GM18499 (cell line): ENCODE results near the gene LAYN.
A peak's percentile ranks its signal among the peaks of the same experiment; 100 is the strongest.

Experiments
- ATAC-seq: cut with Tn5 transposase; IDR thresholded peaks from one replicate; pipeline ENCODE4 v1.9.1; 2021; ENCODE audit warnings: moderate number of reproducible peaks; ENCODE audit not compliant: insufficient read depth, unreplicated experiment

Gene LAYN

GRCh38 chr11:111530091-111530490 is 10.4 kb upstream of the LAYN start:
- ATAC-seq = no peak

- no peak for ATAC-seq
Measured at GRCh38 chr11:111531136-111531535, 9.4 kb upstream of the LAYN start.

GRCh38 chr11:111531687-111532364 is 8.7 kb upstream of the LAYN start:
- ATAC-seq = peak; percentile 68

GRCh38 chr11:111532365-111532709 is 8.2 kb upstream of the LAYN start:
- no peak for ATAC-seq

- no peak for ATAC-seq
Measured at GRCh38 chr11:111535281-111535680, 5.2 kb upstream of the LAYN start.

GRCh38 chr11:111537336-111537860 is 3.1 kb upstream of the LAYN start:
- no peak for ATAC-seq

- ATAC-seq = no peak
Measured at GRCh38 chr11:111538407-111539114, 2.0 kb upstream of the LAYN start.

- ATAC-seq = no peak
Measured at GRCh38 chr11:111539426-111540113, 950 bp upstream of the LAYN start.

- ATAC-seq = no peak
Measured at GRCh38 chr11:111540937-111541253, 375 bp downstream of the LAYN start.

GRCh38 chr11:111541254-111542061 is 938 bp downstream of the LAYN start:
- no peak for ATAC-seq

- no peak for ATAC-seq
Measured at GRCh38 chr11:111542606-111543275, 2.2 kb downstream of the LAYN start.

GRCh38 chr11:111548525-111548924 is 8.0 kb downstream of the LAYN start:
- no peak for ATAC-seq

- no peak for ATAC-seq
Measured at GRCh38 chr11:111549196-111549868, 8.8 kb downstream of the LAYN start.

GRCh38 chr11:111549869-111550203 is 9.3 kb downstream of the LAYN start:
- no peak for ATAC-seq

GRCh38 chr11:111550258-111550657 is 9.7 kb downstream of the LAYN start:
- ATAC-seq = no peak

GRCh38 chr11:111554532-111554931 is 14.0 kb downstream of the LAYN start:
- ATAC-seq = no peak

- no peak for ATAC-seq
Measured at GRCh38 chr11:111555255-111555654, 14.7 kb downstream of the LAYN start.

- ATAC-seq = no peak
Measured at GRCh38 chr11:111557425-111558111, 17.0 kb downstream of the LAYN start.

GRCh38 chr11:111559800-111560464 is 19.4 kb downstream of the LAYN start:
- no peak for ATAC-seq
